Skeletal muscle tissue (tissue), 4 donors: ENCODE data around the gene GNAS. TPM values are rescaled to one million over a fixed set of nuclear protein-coding genes. Genes with fewer than 3 reads are reported as not detected.

Experiments used
- H3K27ac ChIP-seq: one replicate; pipeline ENCODE4 v1.7.0; 2013; ENCODE audit warnings: mild to moderate bottlenecking, low read depth, low read length, inconsistent platforms
- H3K27me3 ChIP-seq, 3 donors: one replicate each; pipeline ENCODE4 v1.7.0; 2013; ENCODE audit warnings: low read length in 3 of 3; ENCODE audit not compliant: control insufficient read depth in 3 of 3, insufficient read depth in 3 of 3
- H3K36me3 ChIP-seq, 3 donors: one replicate each; pipeline ENCODE4 v1.7.0; 2013; ENCODE audit warnings: low read length in 3 of 3; ENCODE audit not compliant: control insufficient read depth in 3 of 3, insufficient read depth in 3 of 3
- H3K4me1 ChIP-seq, 3 donors: one replicate each; pipeline ENCODE4 v1.7.0; 2013; ENCODE audit warnings: low read length in 3 of 3, mild to moderate bottlenecking in 3 of 3; ENCODE audit not compliant: control insufficient read depth in 3 of 3, insufficient read depth in 3 of 3
- H3K4me3 ChIP-seq, 3 donors: one replicate each; pipeline ENCODE4 v1.7.0; 2013; ENCODE audit warnings: low read length in 3 of 3
- H3K9ac ChIP-seq, 3 donors: one replicate each; pipeline ENCODE4 v1.7.0; 2013; ENCODE audit warnings: low read length in 3 of 3, mild to moderate bottlenecking in 3 of 3, moderate library complexity in 2 of 3, low read depth in 1 of 3
- H3K9me3 ChIP-seq, 3 donors: one replicate each; pipeline ENCODE4 v1.7.0; 2013; ENCODE audit warnings: low read length in 3 of 3; ENCODE audit not compliant: control insufficient read depth in 3 of 3
- total RNA-seq: library from RNA; depleted of rRNA; stranded (reverse); fragments of >200 nt; gene quantifications from one replicate; pipeline ENCODE4 v1.2.3, GENCODE V29; 2014
- donor health status: Osteomylitis.

Gene GNAS
- total RNA-seq, 1 donor from 2014 or later: 820 TPM

- Histone ChIP-seq H3K4me1 (peaks cover 8 to 20% (median 19%) of the 10 kb centered on the region in 3 donors), H3K9me3 (no peaks in the 10 kb centered on the region), H3K27me3 (peaks cover 16 to 42% (median 33%) of the 10 kb centered on the region in 3 donors), H3K27ac (no peak within 1 kb of the TSS), H3K36me3 (no peaks in the 10 kb centered on the region), H3K4me3 (peak within 1 kb of the TSS; percentile 72), H3K9ac (peak within 1 kb of the TSS in 2 of 3 donors; percentile 53 to 66)
Observed at GRCh38 chr20:58850693-58851174, 1.8 kb upstream of the GNAS start, which contains the start of gene GNAS-AS1. Gene GNAS-AS1, minus strand, starts transcription at chr20:58850902.

DNA sequence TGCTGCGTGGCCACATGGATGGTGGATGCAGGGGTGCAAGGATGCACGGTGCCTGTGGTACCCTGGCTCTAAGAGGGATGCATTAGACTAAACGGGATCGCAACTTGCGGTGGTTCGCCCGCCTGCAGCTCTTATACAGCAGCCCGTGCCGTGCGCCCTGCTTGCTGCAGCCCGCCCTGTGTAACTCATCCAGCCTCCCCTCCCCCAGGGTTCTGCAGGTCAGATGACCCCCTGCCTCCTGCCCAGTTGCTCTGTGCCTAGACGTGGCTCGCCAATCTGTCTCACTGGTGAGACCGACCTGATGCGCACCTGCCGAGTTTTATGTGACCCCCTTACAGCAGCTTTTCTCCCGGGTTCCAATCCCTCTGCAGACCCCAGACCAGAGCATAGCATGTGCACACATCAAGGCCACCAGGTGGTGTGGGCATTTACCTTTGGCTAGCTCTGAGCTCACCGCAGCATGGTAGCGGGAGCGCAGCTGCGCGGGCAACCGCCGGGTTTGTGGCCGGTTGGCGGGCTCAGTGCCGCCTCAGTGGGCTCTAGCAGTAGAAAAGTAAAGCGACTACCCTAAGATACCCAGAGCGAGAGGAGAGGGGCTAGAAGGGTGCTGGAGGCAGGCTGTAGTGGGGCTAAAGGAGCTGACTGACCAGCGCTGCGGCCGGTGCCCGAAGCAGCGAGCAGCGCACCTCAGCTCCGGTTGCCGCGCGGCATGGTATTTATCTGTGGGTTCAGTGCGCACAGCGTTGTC, 1.1 kb upstream of the GNAS start:
- Histone ChIP-seq H3K27me3 (peaks cover 20 to 46% (median 37%) of the 10 kb centered on the region in 3 donors), H3K4me3 (peak overlapping the region; percentile 72), H3K9ac (peak overlapping the region in 2 of 3 donors; percentile 53 to 62), H3K36me3 (no peaks in the 10 kb centered on the region), H3K9me3 (no peaks in the 10 kb centered on the region), H3K27ac (no peak overlapping the region), H3K4me1 (peaks cover 8 to 22% (median 19%) of the 10 kb centered on the region in 3 donors)

- H3K36me3 ChIP-seq: no peaks in the 10 kb centered on the region
- H3K4me1 ChIP-seq: peaks cover 8 to 22% (median 19%) of the 10 kb centered on the region in 3 donors
- no peaks in the 10 kb centered on the region for H3K9me3 ChIP-seq
- H3K4me3 ChIP-seq: peak overlapping the region; percentile 72
- H3K9ac ChIP-seq: peak overlapping the region; percentile 53 to 79 (median 72)
- H3K27ac ChIP-seq: no peak overlapping the region
- peaks cover 21 to 46% (median 34%) of the 10 kb centered on the region in 3 donors for H3K27me3 ChIP-seq
Observed at GRCh38 chr20:58851969-58852458, 502 bp upstream of the GNAS start.

DNA sequence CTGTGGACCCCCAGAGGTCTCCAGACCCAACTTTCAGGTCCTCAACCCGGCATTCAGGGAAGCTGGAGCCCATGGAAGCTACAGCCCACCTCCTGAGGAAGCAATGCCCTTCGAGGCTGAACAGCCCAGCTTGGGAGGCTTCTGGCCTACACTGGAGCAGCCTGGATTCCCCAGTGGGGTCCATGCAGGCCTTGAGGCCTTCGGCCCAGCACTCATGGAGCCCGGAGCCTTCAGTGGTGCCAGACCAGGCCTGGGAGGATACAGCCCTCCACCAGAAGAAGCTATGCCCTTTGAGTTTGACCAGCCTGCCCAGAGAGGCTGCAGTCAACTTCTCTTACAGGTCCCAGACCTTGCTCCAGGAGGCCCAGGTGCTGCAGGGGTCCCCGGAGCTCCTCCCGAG, 950 bp downstream of the GNAS start:
- Histone ChIP-seq H3K27ac (no peak overlapping the region), H3K36me3 (no peaks in the 10 kb centered on the region)

GRCh38 chr20:58853976-58854637, 1.6 kb downstream of the GNAS start:
- H3K36me3 ChIP-seq: no peaks in the 10 kb centered on the region
- peak overlapping the region in 2 of 3 donors; percentile 6 to 45 for H3K4me3 ChIP-seq
- H3K4me1 ChIP-seq: peaks cover 8 to 22% (median 19%) of the 10 kb centered on the region in 3 donors
- no peaks in the 10 kb centered on the region for H3K9me3 ChIP-seq
- H3K9ac ChIP-seq: no peak overlapping the region
- H3K27me3 ChIP-seq: peaks cover 27 to 47% (median 37%) of the 10 kb centered on the region in 3 donors
- H3K27ac ChIP-seq: no peak overlapping the region

More for the DNA sequence above, 950 bp downstream of the GNAS start:
- H3K27me3 ChIP-seq: peaks cover 27 to 47% (median 37%) of the 10 kb centered on the region in 3 donors
- H3K4me1 ChIP-seq: peaks cover 8 to 22% (median 19%) of the 10 kb centered on the region in 3 donors
- H3K9ac ChIP-seq: no peak overlapping the region
- no peak overlapping the region for H3K4me3 ChIP-seq
- no peaks in the 10 kb centered on the region for H3K9me3 ChIP-seq

DNA sequence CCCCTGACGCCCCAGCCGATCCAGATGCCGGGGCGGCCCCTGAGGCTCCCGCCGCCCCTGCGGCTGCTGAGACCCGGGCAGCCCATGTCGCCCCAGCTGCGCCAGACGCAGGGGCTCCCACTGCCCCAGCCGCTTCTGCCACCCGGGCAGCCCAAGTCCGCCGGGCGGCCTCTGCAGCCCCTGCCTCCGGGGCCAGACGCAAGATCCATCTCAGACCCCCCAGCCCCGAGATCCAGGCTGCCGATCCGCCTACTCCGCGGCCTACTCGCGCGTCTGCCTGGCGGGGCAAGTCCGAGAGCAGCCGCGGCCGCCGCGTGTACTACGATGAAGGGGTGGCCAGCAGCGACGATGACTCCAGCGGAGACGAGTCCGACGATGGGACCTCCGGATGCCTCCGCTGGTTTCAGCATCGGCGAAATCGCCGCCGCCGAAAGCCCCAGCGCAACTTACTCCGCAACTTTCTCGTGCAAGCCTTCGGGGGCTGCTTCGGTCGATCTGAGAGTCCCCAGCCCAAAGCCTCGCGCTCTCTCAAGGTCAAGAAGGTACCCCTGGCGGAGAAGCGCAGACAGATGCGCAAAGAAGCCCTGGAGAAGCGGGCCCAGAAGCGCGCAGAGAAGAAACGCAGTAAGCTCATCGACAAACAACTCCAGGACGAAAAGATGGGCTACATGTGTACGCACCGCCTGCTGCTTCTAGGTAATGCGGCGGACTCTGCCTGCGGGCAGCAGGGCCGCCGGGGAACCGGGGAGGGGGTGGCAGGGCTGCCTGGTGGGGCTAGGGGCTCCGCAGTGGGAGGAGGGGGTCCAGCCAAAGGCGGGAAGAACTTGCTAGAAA, 2.3 kb downstream of the GNAS start:
- H3K27me3 ChIP-seq: peaks cover 27 to 47% (median 38%) of the 10 kb centered on the region in 3 donors
- H3K9me3 ChIP-seq: no peaks in the 10 kb centered on the region
- H3K36me3 ChIP-seq: no peaks in the 10 kb centered on the region
- peaks cover 8 to 22% (median 19%) of the 10 kb centered on the region in 3 donors for H3K4me1 ChIP-seq
- no peak overlapping the region for H3K27ac ChIP-seq
- H3K4me3 ChIP-seq: peak overlapping the region; percentile 24 to 56 (median 45)
- H3K9ac ChIP-seq: no peak overlapping the region

- H3K9me3 ChIP-seq: no peaks in the 10 kb centered on the region
- H3K36me3 ChIP-seq: no peaks in the 10 kb centered on the region
- H3K9ac ChIP-seq: no peak overlapping the region
- peaks cover 8 to 22% (median 19%) of the 10 kb centered on the region in 3 donors for H3K4me1 ChIP-seq
- no peak overlapping the region for H3K27ac ChIP-seq
- H3K4me3 ChIP-seq: peak overlapping the region; percentile 2 to 40 (median 14)
- H3K27me3 ChIP-seq: peaks cover 27 to 42% (median 34%) of the 10 kb centered on the region in 3 donors
Observed at GRCh38 chr20:58855506-58856389, 3.2 kb downstream of the GNAS start.

- Histone ChIP-seq H3K4me1 (no peaks in the 10 kb centered on the region), H3K4me3 (no peak overlapping the region), H3K9ac (no peak overlapping the region), H3K27me3 (peaks cover 0 to 2% (median 0%) of the 10 kb centered on the region in 3 donors), H3K27ac (no peak overlapping the region), H3K9me3 (no peaks in the 10 kb centered on the region), H3K36me3 (no peaks in the 10 kb centered on the region)
Observed at GRCh38 chr20:58863044-58863790, 10.7 kb downstream of the GNAS start.
